ENCODE results near the gene EXOC3L1.

Gene EXOC3L1

GRCh38 chr16:67202426-67202825 lies 12.5 kb upstream of the EXOC3L1 start:
- intact Hi-C loops (cut with DNase I; ENCODE audit: low total_unique reads) = no loop called here
- Histone ChIP-seq H3K27me3 (no peaks in the 10 kb centered on the region), H3K27ac (no peak overlapping the region), H3K36me3 (peaks cover 13 to 69% (median 31%) of the 10 kb centered on the region in 3 donors), H3K9me3 (no peaks in the 10 kb centered on the region), H3K4me1 (peaks cover 0 to 21% (median 4%) of the 10 kb centered on the region in 4 donors), H3K4me3 (no peak overlapping the region)
- no peak for DNase-seq
- TF ChIP-seq CTCF (IDR thresholded peaks at IDR 0.05) = no peak

- peaks cover 0 to 21% (median 4%) of the 10 kb centered on the region in 4 donors for H3K4me1 ChIP-seq
- no peaks in the 10 kb centered on the region for H3K27me3 ChIP-seq
- no peak for TF ChIP-seq CTCF (IDR thresholded peaks at IDR 0.05)
- H3K4me3 ChIP-seq = no peak overlapping the region
- H3K36me3 ChIP-seq = peaks cover 21 to 73% (median 38%) of the 10 kb centered on the region in 3 donors
- no peak overlapping the region for H3K27ac ChIP-seq
- H3K9me3 ChIP-seq = no peaks in the 10 kb centered on the region
- intact Hi-C loops (cut with DNase I; ENCODE audit: low total_unique reads) = no loop called here
- no peak for DNase-seq
Measured at GRCh38 chr16:67201411-67202345, 11.7 kb upstream of the EXOC3L1 start.

GRCh38 chr16:67200491-67200890 lies 10.6 kb upstream of the EXOC3L1 start:
- H3K27me3 ChIP-seq = no peaks in the 10 kb centered on the region
- no peaks in the 10 kb centered on the region for H3K9me3 ChIP-seq
- H3K36me3 ChIP-seq = peaks cover 33 to 75% (median 50%) of the 10 kb centered on the region in 3 donors
- TF ChIP-seq CTCF (IDR thresholded peaks at IDR 0.05) = no peak
- intact Hi-C loops (cut with DNase I; ENCODE audit: low total_unique reads) = no loop called here
- no peak for DNase-seq
- H3K4me1 ChIP-seq = peaks cover 0 to 21% (median 4%) of the 10 kb centered on the region in 4 donors
- H3K4me3 ChIP-seq = no peak overlapping the region
- no peak overlapping the region for H3K27ac ChIP-seq

GRCh38 chr16:67199808-67200198 lies 9.9 kb upstream of the EXOC3L1 start:
- DNase-seq = no peak
- intact Hi-C loops (cut with DNase I; ENCODE audit: low total_unique reads) = no loop called here

More at GRCh38 chr16:67199808-67200198, 9.9 kb upstream of the EXOC3L1 start:
- Histone ChIP-seq H3K4me3 (no peak overlapping the region), H3K4me1 (peaks cover 0 to 21% (median 4%) of the 10 kb centered on the region in 4 donors), H3K36me3 (peaks cover 38 to 80% (median 57%) of the 10 kb centered on the region in 3 donors), H3K27ac (no peak overlapping the region), H3K27me3 (no peaks in the 10 kb centered on the region), H3K9me3 (no peaks in the 10 kb centered on the region)
- TF ChIP-seq CTCF (IDR thresholded peaks at IDR 0.05) = no peak

Measured in tibial artery (tissue), 4 donors.